ENCODE measurements around the gene KRTAP5-2.
A peak's percentile ranks its signal among the peaks of the same experiment; 100 is the strongest.
"Not testable (repeated sequence)": the region's sequence is repeated elsewhere in the genome, so short reads cannot be mapped to it uniquely, and the experiment has no call there.

Gene KRTAP5-2

DNA sequence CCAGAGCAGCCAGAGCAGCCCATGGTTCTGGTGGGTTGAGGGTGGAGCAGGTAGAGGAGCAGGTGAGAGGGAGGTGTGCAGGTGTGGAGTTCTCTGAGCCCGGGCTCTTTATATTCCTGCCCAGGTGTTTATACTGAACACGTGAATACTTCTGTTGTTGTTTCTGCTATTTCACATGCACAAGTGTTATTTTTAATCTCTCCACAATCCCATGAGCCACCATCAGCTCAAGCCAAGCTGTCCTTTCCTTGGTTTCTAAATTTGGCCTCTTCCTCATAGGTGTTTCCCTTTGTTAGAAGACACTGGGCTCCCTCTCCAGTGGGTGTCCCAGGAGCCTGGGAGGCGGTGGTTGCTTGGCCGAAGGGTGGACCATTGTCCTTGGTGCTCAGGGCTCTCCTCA, 10.3 kb upstream of the KRTAP5-2 start, which contains the start of gene KRTAP5-3:
Gene KRTAP5-3, minus strand, starts transcription at position 101 of the 400 bp plus-strand sequence. Its CDS starts 78 bp downstream, at position 23.
- no peak within 1 kb of the TSS for H2AFZ ChIP-seq (ENCODE audit: low read length)
- no peaks in the 10 kb centered on the region for H3F3A ChIP-seq (ENCODE audit: insufficient read depth, low read length)
- H3K9me3 ChIP-seq (ENCODE audit: low read length): no peaks in the 10 kb centered on the region
- H3K9me2 ChIP-seq (ENCODE audit: low read depth, low read length): no peaks in the 10 kb centered on the region
- H3K27ac ChIP-seq (ENCODE audit: low read depth, low read length, poor library complexity, severe bottlenecking): no peak within 1 kb of the TSS
- TF ChIP-seq EZH2 (IDR thresholded peaks at IDR 0.05; ENCODE audit: borderline replicate concordance, low read length): no peak
- TF ChIP-seq, protein P1, sequence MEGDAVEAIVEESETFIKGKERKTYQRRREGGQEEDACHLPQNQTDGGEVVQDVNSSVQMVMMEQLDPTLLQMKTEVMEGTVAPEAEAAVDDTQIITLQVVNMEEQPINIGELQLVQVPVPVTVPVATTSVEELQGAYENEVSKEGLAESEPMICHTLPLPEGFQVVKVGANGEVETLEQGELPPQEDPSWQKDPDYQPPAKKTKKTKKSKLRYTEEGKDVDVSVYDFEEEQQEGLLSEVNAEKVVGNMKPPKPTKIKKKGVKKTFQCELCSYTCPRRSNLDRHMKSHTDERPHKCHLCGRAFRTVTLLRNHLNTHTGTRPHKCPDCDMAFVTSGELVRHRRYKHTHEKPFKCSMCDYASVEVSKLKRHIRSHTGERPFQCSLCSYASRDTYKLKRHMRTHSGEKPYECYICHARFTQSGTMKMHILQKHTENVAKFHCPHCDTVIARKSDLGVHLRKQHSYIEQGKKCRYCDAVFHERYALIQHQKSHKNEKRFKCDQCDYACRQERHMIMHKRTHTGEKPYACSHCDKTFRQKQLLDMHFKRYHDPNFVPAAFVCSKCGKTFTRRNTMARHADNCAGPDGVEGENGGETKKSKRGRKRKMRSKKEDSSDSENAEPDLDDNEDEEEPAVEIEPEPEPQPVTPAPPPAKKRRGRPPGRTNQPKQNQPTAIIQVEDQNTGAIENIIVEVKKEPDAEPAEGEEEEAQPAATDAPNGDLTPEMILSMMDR (IDR thresholded peaks at IDR 0.05; ENCODE audit: low read length): no peak
- no peak within 1 kb of the TSS for H3K4me2 ChIP-seq (ENCODE audit: low read length)
- no peak within 1 kb of the TSS for H3K9ac ChIP-seq (ENCODE audit: low read length)
- H3K79me2 ChIP-seq (ENCODE audit: insufficient read depth, low read length): no peaks in the 10 kb centered on the region
- H3K36me3 ChIP-seq (ENCODE audit: insufficient read depth, low read length): no peaks in the 10 kb centered on the region
- H3K27me3 ChIP-seq (ENCODE audit: insufficient read depth, low read length): no peaks in the 10 kb centered on the region
- no peaks in the 10 kb centered on the region for H4K20me1 ChIP-seq (ENCODE audit: insufficient read depth, low read length)
- no peak within 1 kb of the TSS for H3K4me3 ChIP-seq (ENCODE audit: low read depth, low read length, poor library complexity, severe bottlenecking)
- peaks cover 4% of the 10 kb centered on the region for H3K4me1 ChIP-seq (ENCODE audit: insufficient read depth, low read length, severe bottlenecking)

DNA sequence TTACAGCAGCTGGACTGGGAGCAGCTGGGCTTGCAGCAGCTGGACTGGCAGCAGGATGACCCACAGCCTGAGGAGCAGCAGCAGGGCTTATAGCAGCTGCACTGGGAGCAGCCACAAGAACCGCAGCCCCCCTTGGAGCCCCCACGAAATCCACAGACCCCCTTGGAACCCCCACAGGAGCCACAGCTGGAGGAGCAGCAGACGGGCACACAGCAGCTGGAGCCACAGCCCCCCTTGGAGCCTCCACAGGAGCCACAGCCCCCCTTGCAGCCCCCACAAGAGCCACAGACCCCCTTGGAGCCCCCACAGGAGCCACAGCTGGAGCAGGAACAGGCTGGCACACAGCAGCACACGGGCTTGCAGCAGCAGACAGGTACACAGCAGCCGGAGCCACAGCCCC, 9.8 kb upstream of the KRTAP5-2 start:
- not testable (repeated sequence) for H3K9me2 ChIP-seq (ENCODE audit: low read depth, low read length); H3K4me3 ChIP-seq (ENCODE audit: low read depth, low read length, poor library complexity, severe bottlenecking); H3K27me3 ChIP-seq (ENCODE audit: insufficient read depth, low read length); H3K9me3 ChIP-seq (ENCODE audit: low read length); H3K27ac ChIP-seq (ENCODE audit: low read depth, low read length, poor library complexity, severe bottlenecking); H4K20me1 ChIP-seq (ENCODE audit: insufficient read depth, low read length); H3K4me1 ChIP-seq (ENCODE audit: insufficient read depth, low read length, severe bottlenecking); H3K9ac ChIP-seq (ENCODE audit: low read length); H3F3A ChIP-seq (ENCODE audit: insufficient read depth, low read length); H3K36me3 ChIP-seq (ENCODE audit: insufficient read depth, low read length); H3K4me2 ChIP-seq (ENCODE audit: low read length); H3K79me2 ChIP-seq (ENCODE audit: insufficient read depth, low read length); H2AFZ ChIP-seq (ENCODE audit: low read length)

DNA sequence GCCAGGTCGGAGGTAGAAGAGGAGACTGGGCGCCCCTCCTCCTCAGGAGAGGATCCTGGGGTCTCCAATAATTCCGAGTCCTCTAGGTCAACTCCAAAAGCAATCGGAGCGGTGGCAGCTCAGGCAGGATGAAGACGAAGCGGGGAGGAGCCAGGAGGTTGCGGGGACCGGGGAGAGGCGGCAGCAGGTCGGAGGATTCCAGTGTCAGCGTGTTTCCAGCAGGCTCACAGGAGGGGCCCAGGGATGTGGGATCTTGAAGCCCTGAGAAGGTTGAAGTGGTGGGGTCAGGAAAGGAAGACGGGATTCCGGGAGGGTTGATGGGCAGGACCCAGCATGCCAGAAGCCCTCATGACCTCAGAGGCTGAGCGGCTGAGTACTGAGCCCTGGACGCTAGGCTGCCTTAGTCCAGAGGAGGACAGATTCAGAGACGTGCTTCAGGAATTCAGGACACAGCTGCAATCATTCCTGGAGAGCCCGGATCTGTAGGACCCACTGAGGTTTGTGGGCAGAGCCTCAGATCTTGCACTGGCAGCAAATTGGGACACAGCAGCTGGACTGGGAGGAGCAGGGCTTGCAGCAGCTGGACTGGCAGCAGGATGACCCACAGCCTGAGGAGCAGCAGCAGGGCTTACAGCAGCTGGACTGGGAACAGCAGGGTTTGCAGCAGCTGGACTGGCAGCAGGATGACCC, 9.2 kb upstream of the KRTAP5-2 start:
- H4K20me1 ChIP-seq (ENCODE audit: insufficient read depth, low read length); H3K9ac ChIP-seq (ENCODE audit: low read length); H3K79me2 ChIP-seq (ENCODE audit: insufficient read depth, low read length); H3K4me3 ChIP-seq (ENCODE audit: low read depth, low read length, poor library complexity, severe bottlenecking); H3K9me3 ChIP-seq (ENCODE audit: low read length); H3K36me3 ChIP-seq (ENCODE audit: insufficient read depth, low read length); H3F3A ChIP-seq (ENCODE audit: insufficient read depth, low read length); H3K27me3 ChIP-seq (ENCODE audit: insufficient read depth, low read length); H3K27ac ChIP-seq (ENCODE audit: low read depth, low read length, poor library complexity, severe bottlenecking); H3K4me2 ChIP-seq (ENCODE audit: low read length); H3K9me2 ChIP-seq (ENCODE audit: low read depth, low read length); H3K4me1 ChIP-seq (ENCODE audit: insufficient read depth, low read length, severe bottlenecking); H2AFZ ChIP-seq (ENCODE audit: low read length): not testable (repeated sequence)

DNA sequence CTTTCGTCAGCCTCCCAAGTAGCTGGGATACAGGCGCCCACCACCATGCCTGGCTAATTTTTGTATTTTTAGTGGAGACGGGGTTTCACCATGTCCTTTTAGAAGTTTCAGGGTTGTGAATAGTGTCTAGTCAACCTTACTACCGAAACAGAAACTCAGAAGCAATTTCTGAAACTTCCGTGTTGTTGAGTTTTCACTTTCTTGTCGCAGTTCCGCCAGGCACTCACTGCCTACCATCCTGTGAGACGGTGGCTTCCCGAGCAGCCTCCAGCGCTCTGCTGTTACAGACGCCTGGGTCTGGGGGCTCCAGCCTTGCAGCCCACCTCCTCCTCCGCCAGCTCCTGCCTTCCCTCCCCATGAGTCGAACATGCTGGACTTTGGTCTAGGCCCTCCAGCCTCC, 7.8 kb upstream of the KRTAP5-2 start:
- H3K9me2 ChIP-seq (ENCODE audit: low read depth, low read length); H3K4me1 ChIP-seq (ENCODE audit: insufficient read depth, low read length, severe bottlenecking); H3K9ac ChIP-seq (ENCODE audit: low read length); H4K20me1 ChIP-seq (ENCODE audit: insufficient read depth, low read length); H3K27ac ChIP-seq (ENCODE audit: low read depth, low read length, poor library complexity, severe bottlenecking); H3K27me3 ChIP-seq (ENCODE audit: insufficient read depth, low read length); H3K79me2 ChIP-seq (ENCODE audit: insufficient read depth, low read length); H3F3A ChIP-seq (ENCODE audit: insufficient read depth, low read length); H2AFZ ChIP-seq (ENCODE audit: low read length); H3K36me3 ChIP-seq (ENCODE audit: insufficient read depth, low read length); H3K9me3 ChIP-seq (ENCODE audit: low read length): not testable (repeated sequence)
- peak overlapping the region; percentile 63 for H3K4me2 ChIP-seq (ENCODE audit: low read length)
- H3K4me3 ChIP-seq (ENCODE audit: low read depth, low read length, poor library complexity, severe bottlenecking): peak overlapping the region; percentile 33

Data from OCI-LY1 (cell line).